HG03520 (cell line): ENCODE measurements around the gene TBC1D8.

ENCODE experiments used
- ATAC-seq: cut with Tn5 transposase; IDR thresholded peaks from one replicate; pipeline ENCODE4 v1.9.1; 2021; ENCODE audit warnings: mild to moderate bottlenecking, moderate library complexity; ENCODE audit not compliant: unreplicated experiment

Gene TBC1D8

GRCh38 chr2:100983684-100984310 lies 167.4 kb downstream of the TBC1D8 start:
- no peak for ATAC-seq

GRCh38 chr2:100983201-100983600 lies 168.0 kb downstream of the TBC1D8 start:
- ATAC-seq, result no peak

DNA sequence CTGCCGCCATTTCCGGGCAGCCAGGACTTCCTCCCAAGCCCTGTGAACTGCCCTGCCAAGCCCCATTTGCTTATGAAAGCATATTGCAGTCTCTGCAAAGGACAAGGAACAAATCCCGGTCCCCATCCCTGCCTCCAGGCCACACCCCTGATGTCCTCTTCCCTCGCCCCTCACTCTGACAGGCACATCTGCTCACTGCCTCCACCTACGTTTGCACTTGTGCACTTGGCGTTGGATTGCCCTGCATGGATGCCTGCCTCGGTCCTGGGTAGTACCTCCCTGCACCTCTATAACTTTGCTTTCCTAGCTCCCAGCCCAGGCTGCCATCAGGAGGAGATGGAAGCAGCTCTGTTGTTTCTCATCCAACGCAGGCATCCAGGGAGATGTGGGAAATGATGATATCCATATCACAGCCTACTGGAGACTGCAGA lies 168.7 kb downstream of the TBC1D8 start:
- no peak for ATAC-seq

- no peak for ATAC-seq
These were observed 170.2 kb downstream of the TBC1D8 start for GRCh38 chr2:100981011-100981410.

GRCh38 chr2:100980046-100980445 lies 171.1 kb downstream of the TBC1D8 start:
- ATAC-seq, result no peak

GRCh38 chr2:100978582-100979191 lies 172.5 kb downstream of the TBC1D8 start:
- no peak for ATAC-seq

GRCh38 chr2:100977511-100977910 lies 173.7 kb downstream of the TBC1D8 start:
- ATAC-seq, result peak; percentile 10

GRCh38 chr2:100976645-100977391 lies 174.4 kb downstream of the TBC1D8 start:
- ATAC-seq, result peak; percentile 76

GRCh38 chr2:100976061-100976460 lies 175.1 kb downstream of the TBC1D8 start:
- ATAC-seq, result no peak

DNA sequence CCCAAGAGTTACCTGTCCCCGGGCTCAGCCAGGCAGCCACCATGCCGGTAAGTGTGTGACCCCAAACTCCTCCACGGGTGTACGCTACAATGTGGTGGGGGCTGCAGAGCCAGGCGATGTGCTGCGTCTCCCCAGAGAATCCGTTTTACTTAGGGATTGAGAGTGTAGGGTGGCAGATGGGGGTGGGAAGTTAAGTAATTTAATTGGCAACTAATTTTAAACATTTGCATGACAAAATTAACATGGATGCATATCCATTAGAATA lies 175.7 kb downstream of the TBC1D8 start:
- no peak for ATAC-seq

GRCh38 chr2:100974712-100975520 lies 176.3 kb downstream of the TBC1D8 start:
- ATAC-seq, result no peak

DNA sequence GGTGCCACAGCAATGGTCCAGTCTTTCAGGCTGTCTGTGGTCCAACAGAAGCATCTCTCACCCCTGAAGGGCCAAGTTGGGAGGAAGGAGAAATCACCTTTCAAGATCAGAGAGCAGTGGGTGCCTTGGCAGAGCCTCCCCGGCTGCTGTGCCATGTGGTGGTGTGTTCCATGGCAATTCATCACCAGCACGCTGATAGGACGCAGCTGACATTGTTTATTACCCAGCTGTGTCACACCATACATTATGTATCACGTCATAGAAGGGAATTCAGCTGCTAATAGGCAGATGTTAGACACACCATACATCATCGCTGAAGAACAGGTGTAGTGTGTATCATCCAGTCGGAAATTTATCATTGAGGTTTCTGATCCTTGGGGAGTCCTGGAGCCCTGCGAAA lies 178.7 kb downstream of the TBC1D8 start:
- ATAC-seq, result no peak

DNA sequence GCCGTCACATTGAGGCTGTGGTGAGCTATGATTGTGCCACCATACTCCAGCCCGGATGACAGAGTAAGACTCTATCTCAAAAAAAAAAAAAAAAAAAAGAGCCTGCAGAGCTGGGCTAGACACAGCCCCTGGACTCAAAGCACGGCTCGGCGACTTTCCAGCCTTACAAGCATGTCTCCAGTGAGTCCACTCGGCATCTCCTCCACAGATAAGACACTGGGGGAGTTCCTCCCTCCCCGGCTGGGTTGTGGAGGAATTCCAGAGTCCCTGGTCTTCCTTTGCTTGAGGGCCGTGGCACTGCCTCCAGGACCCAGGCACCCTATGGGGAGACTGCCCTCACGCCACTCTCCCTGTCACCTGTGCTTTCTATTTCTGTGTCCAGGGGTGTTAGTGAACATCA lies 180.0 kb downstream of the TBC1D8 start:
- no peak for ATAC-seq

GRCh38 chr2:100969998-100970397 lies 181.2 kb downstream of the TBC1D8 start:
- ATAC-seq, result no peak

- ATAC-seq, result no peak
These were observed 182.7 kb downstream of the TBC1D8 start for GRCh38 chr2:100968146-100969145.

DNA sequence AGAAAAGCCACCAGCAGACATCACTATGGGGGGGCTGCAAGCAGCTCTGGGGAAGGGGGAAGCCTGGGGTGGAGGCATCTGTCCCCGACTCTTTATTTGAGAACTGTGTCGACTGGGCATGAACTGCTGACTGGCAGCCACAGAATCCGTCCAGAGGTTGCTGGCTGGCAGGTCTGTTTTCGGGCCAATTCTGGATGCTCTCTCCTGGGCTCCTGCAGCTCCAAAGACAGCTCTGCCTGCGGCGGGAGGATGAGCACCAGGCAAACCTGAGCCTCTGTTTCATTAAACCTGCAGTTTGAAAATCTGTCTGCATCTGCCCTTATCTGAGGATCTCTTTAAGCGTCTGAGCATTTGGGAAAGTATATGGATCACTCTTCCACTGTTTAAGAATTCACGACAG lies 183.5 kb downstream of the TBC1D8 start:
- ATAC-seq, result no peak

DNA sequence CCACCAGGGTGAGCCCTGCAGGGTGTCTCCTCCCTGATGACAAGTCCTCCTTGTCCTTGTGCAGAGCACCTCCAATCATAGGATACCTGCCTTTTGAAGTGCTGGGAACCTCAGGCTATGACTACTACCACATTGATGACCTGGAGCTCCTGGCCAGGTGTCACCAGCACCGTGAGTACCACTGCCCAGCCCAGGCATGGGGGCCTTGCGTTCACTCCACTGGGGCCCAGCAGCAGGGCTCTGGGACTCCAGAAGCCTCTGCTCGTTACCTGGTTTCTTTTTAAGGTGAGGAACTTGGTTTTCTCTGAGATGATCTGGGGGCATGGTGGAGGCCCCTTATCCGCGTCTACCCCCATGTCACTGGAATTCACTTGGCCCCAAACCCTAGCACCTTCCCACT lies 185.6 kb downstream of the TBC1D8 start:
- ATAC-seq, result no peak

DNA sequence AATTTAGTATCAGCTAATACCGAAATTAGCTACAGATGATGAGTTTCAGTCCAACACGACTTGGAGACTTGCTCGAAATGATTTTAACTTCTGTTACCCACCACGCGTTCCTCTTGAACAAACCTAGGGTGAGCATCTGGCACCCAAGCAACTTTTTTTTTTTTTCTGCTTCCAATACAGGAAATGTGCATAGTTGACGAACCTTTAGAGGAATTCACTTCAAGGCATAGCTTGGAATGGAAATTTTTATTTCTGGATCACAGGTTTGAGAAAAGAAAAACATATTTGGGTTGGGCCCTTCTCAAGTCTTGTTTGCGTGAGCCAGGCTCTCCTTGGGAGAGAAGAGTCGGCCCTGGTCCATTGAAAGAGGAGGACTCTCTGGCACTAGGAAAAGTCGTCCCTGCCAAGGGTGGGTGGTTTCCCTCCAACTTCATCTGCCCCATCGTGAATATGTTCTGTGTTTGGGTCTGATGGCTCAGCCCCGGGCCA lies 186.5 kb downstream of the TBC1D8 start:
- ATAC-seq, result no peak

- no peak for ATAC-seq
These were observed 187.0 kb downstream of the TBC1D8 start for GRCh38 chr2:100964222-100964621.

GRCh38 chr2:100963026-100963375 lies 188.2 kb downstream of the TBC1D8 start:
- no peak for ATAC-seq
